GM10847 (cell line): ENCODE data around the gene FUBP1.

Source experiments
- POLR2A ChIP-seq: IDR thresholded peaks from 2 replicates; pipeline ENCODE4 v1.6.1; 2011; ENCODE audit not compliant: insufficient read length; ENCODE audit errors: extremely low read depth

FUBP1 gene

GRCh38 chr1:77978969-77979876 is at the start of gene FUBP1:
Gene FUBP1 (minus strand): TSS chr1:77979072. CDS start chr1:77979004, 68 bp downstream.
- peak; percentile 76 for TF ChIP-seq POLR2A

GRCh38 chr1:78019024-78019423 is 40.2 kb upstream of the FUBP1 start:
- TF ChIP-seq POLR2A = no peak

- TF ChIP-seq POLR2A = no peak
These were observed 36.3 kb upstream of the FUBP1 start for GRCh38 chr1:78015148-78015547.

- no peak for TF ChIP-seq POLR2A
These were observed 32.2 kb upstream of the FUBP1 start for GRCh38 chr1:78011050-78011449.

- no peak for TF ChIP-seq POLR2A
These were observed 31.0 kb upstream of the FUBP1 start for GRCh38 chr1:78009836-78010235.

- no peak for TF ChIP-seq POLR2A
These were observed 30.4 kb upstream of the FUBP1 start for GRCh38 chr1:78009276-78009675.

GRCh38 chr1:78007677-78008341 is 28.9 kb upstream of the FUBP1 start:
- TF ChIP-seq POLR2A = no peak

- no peak for TF ChIP-seq POLR2A
These were observed 27.6 kb upstream of the FUBP1 start for GRCh38 chr1:78006521-78006920.

- TF ChIP-seq POLR2A = no peak
These were observed 26.9 kb upstream of the FUBP1 start for GRCh38 chr1:78005755-78006154.

GRCh38 chr1:78005448-78005722 is 26.5 kb upstream of the FUBP1 start:
- no peak for TF ChIP-seq POLR2A

GRCh38 chr1:78004719-78005447 is 26.0 kb upstream of the FUBP1 start, which contains the start of gene DNAJB4:
Gene DNAJB4 (plus strand): TSS chr1:78004939. CDS start chr1:78005111, 172 bp downstream.
- no peak for TF ChIP-seq POLR2A

GRCh38 chr1:78003882-78004718 is 25.2 kb upstream of the FUBP1 start:
- TF ChIP-seq POLR2A = peak; percentile 76

- TF ChIP-seq POLR2A = no peak
These were observed 24.3 kb upstream of the FUBP1 start for GRCh38 chr1:78003070-78003746.

- TF ChIP-seq POLR2A = no peak
These were observed 17.9 kb upstream of the FUBP1 start for GRCh38 chr1:77996734-77997133.

GRCh38 chr1:77994117-77994705 is 15.3 kb upstream of the FUBP1 start:
- no peak for TF ChIP-seq POLR2A
